ENCODE data around the gene MEIS1.

DNA sequence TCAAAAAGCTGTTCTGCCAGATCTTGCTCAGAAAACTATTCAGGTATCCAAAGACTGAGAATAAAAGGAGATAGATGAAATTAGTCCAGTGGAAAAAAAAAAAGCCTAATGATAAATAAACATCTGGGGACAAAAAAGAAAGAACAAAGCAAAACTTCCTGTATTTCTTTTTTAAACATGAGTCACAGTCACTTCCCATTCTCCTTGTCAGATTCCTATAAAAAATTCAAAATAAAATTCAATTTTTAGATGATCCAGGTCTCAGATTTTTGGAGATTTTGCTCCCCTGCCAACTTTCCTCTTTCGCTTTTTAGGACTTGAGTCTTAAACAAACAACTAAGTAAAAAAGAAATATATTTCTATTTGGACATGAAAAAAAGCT lies 127.4 kb downstream of the MEIS1 start:
- TF ChIP-seq CTCF (conservative IDR thresholded peaks at IDR 0.05; ENCODE audit: low read length) (no peak), EZH2phosphoT487 (IDR thresholded peaks at IDR 0.05; ENCODE audit: borderline replicate concordance, low read depth, low read length) (no peak)
